HG03066 (cell line): Measurements from ENCODE around the gene TP53BP2.

Source experiments
- ATAC-seq: cut with Tn5 transposase; IDR thresholded peaks from one replicate; pipeline ENCODE4 v1.9.1; 2021; ENCODE audit warnings: low read depth; ENCODE audit not compliant: unreplicated experiment

The TP53BP2 gene

GRCh38 chr1:223729906-223730305 is 115.8 kb downstream of the TP53BP2 start:
- no peak for ATAC-seq
